Measurements from ENCODE around the gene OPN1SW. TPM values are rescaled to one million over a fixed set of nuclear protein-coding genes. Genes with fewer than 3 reads are reported as not detected.

OPN1SW gene
- total and polyA plus RNA-seq, 9 of the 15 experiments (the other 6 are each of a cell fraction or from before 2014, with no cell fraction given), result 0.84 to 1.0 TPM; not detected in 7

- no peaks in the 10 kb centered on the region for H3K9me3 ChIP-seq (replicated peaks; ENCODE audit: control insufficient read depth, insufficient read depth, low read depth, low read length)
- TF ChIP-seq MCM7 (IDR thresholded peaks at IDR 0.05), result no peak
- no peak for TF ChIP-seq TFAM (CRISPR knock-in tag; conservative IDR thresholded peaks at IDR 0.05)
- peak in 1 of 2 experiments; percentile 35; a peak in 2 of 4 replicates for TF ChIP-seq RAD21 (CRISPR knock-in tag; conservative IDR thresholded peaks at IDR 0.05 in 1 of 2, IDR thresholded peaks at IDR 0.05 in 1 of 2)
- peak; percentile 24 to 28 (median 27); a peak in 3 of 6 replicates for TF ChIP-seq CTCF (IDR thresholded peaks at IDR 0.05 in 2 of 3, conservative IDR thresholded peaks at IDR 0.05 in 1 of 3; ENCODE audit: insufficient read depth in 2 of 3, low read depth in 1 of 3, low read length in 3 of 3)
- peak; percentile 16; the same call in 1 of the 2 replicates for TF ChIP-seq RBFOX2 (IDR thresholded peaks at IDR 0.05; ENCODE audit: low read depth, low read length)
- no peak for TF ChIP-seq ZNF165 (CRISPR knock-in tag; IDR thresholded peaks at IDR 0.05; ENCODE audit: borderline replicate concordance)
- TF ChIP-seq REST (IDR thresholded peaks at IDR 0.05; ENCODE audit: borderline replicate concordance), result peak; percentile 22; the same call in 1 of the 2 replicates
- no peak for TF ChIP-seq REST (CRISPR knock-in tag; IDR thresholded peaks at IDR 0.05; ENCODE audit: low read depth)
- no peak for TF ChIP-seq U2AF1 (optimal IDR thresholded peaks at IDR 0.05; ENCODE audit: low read depth, low read length)
- ATAC-seq, result no peak
- in situ Hi-C loops (cut with MboI) (no loop called here), intact Hi-C loops (cut with micrococcal nuclease) (loop anchor here (5.0 kb wide), 1 partner anchor 88 kb away; no protein-coding TSS in a partner anchor)
- no peak overlapping the region for H3K27ac ChIP-seq (ENCODE audit: extremely low read depth, low read depth, low read length)
- peaks cover 17% of the 10 kb centered on the region; the same call in 2 of the 3 replicates for H3K36me3 ChIP-seq (ENCODE audit: control insufficient read depth, insufficient read depth, low read length)
- no peak overlapping the region for H3K4me3 ChIP-seq
- WGBS (ENCODE audit: insufficient coverage, low coverage, missing lambda C conversion rate), result 66% methylated on average over 3 of the region's 3 CpGs
- H3K9ac ChIP-seq (ENCODE audit: insufficient read depth in 1 of 2, low read depth in 2 of 2, low read length in 2 of 2), result peak overlapping the region in 1 of 2 experiments; percentile 76; a peak in 1 of 4 replicates
- peaks cover 9% of the 10 kb centered on the region; the same call in 2 of the 3 replicates for H3K79me2 ChIP-seq (ENCODE audit: control insufficient read depth, insufficient read depth, low read length)
- peaks cover 18 to 41% of the 10 kb centered on the region in 2 experiments for H3K4me1 ChIP-seq (replicated peaks in 1 of 2; ENCODE audit: control insufficient read depth in 2 of 2, insufficient read depth in 2 of 2, low read length in 2 of 2)
- ChIA-PET CTCF (ENCODE audit: low intra/inter-chr PET ratio) (interaction anchor here (1.5 kb wide), 1 partner anchor 86 kb away, joined by 3 read pairs; no protein-coding TSS in a partner anchor), POLR2A (interaction anchor here (1.0 to 2.1 kb wide), 6 partner anchors 13 to 69 kb away, joined by 3 to 6 read pairs (median 4); no protein-coding TSS in a partner anchor)
- H4K20me1 ChIP-seq (replicated peaks; ENCODE audit: control insufficient read depth, insufficient read depth, low read length), result no peaks in the 10 kb centered on the region
- no peak for FAIRE-seq
- no peaks in the 10 kb centered on the region for H3K27me3 ChIP-seq (ENCODE audit: control insufficient read depth in 2 of 2, insufficient read depth in 2 of 2, low read length in 2 of 2)
- no peaks in the 10 kb centered on the region for H3K9me1 ChIP-seq (ENCODE audit: control insufficient read depth, insufficient read depth, low read length)
- no peak overlapping the region for H2AFZ ChIP-seq (ENCODE audit: low read depth, low read length)
- no TSS peak for BruUV-seq (replicated peaks)
- no peak for DNase-seq (ENCODE audit: extremely low read depth in 1 of 4, low spot score in 3 of 4)
- no peak overlapping the region for H3K4me2 ChIP-seq (ENCODE audit: insufficient read depth, low read length)
These were observed 18.4 kb upstream of the OPN1SW start for GRCh38 chr7:128794020-128794419.

All from K562 (cell line).